Measurements from ENCODE around the gene NIPAL4.

GRCh38 chr5:157516626-157517325 is 56.8 kb downstream of the NIPAL4 start:
- no peak for TF ChIP-seq CTCF (IDR thresholded peaks at IDR 0.05)
- no peak for TF ChIP-seq EZH2 (IDR thresholded peaks at IDR 0.05)
- TF ChIP-seq EZH2phosphoT487 (IDR thresholded peaks at IDR 0.05) = no peak

All from neural progenitor cell (in vitro differentiated cells).